H1 (cell line): Measurements from ENCODE around the gene CRYBA4. TPM values are rescaled to one million over a fixed set of nuclear protein-coding genes. Genes with fewer than 3 reads are reported as not detected.

Source experiments
- CTCF ChIA-PET: fragments of 300-600 bp; sonication (Branson Sonifier 250); formaldehyde crosslinking; loops from one replicate; lab custom pipeline; 2021; ENCODE audit not compliant: partially characterized antibody; lab: Charles Lee
- POLR2A ChIA-PET: fragments of 300-600 bp; sonication (Branson Sonifier 250); formaldehyde crosslinking; loops from one replicate; lab custom pipeline; 2021; ENCODE audit warnings: inconsistent platforms; ENCODE audit not compliant: partially characterized antibody; lab: Charles Lee
- DNase-seq, 2 experiments: peaks; one replicate each; pipeline versions ENCODE4 v3.0.0 to v3.0.0-alpha.2; 2010 to 2022; ENCODE audit warnings: low spot score in 2 of 2, low read depth in 1 of 2, mixed read lengths in 1 of 2
- FAIRE-seq: peaks from 2 replicates; lab custom pipeline; 2011; peaks lifted over from hg19 to GRCh38; lab: Jason Lieb, UNC
- H2AFZ ChIP-seq: 2 replicates; pipeline ENCODE4 v1.8.1; 2012; ENCODE audit warnings: low read length, inconsistent platforms
- H2AK5ac ChIP-seq: 2 replicates; pipeline ENCODE4 v1.6.1; 2013; ENCODE audit warnings: low read depth, low read length
- H2BK120ac ChIP-seq: replicated peaks from 2 replicates; pipeline ENCODE3; 2013; ENCODE audit warnings: low read depth, low read length, inconsistent platforms
- H2BK12ac ChIP-seq: 2 replicates; pipeline ENCODE4 v1.6.1; 2013; ENCODE audit warnings: low read depth, low read length
- H2BK15ac ChIP-seq: 2 replicates; pipeline ENCODE4 v1.6.1; 2013; ENCODE audit warnings: low read length
- H2BK20ac ChIP-seq: 2 replicates; pipeline ENCODE4 v1.6.1; 2013; ENCODE audit warnings: low read length
- H2BK5ac ChIP-seq: 2 replicates; pipeline ENCODE4 v1.6.1; 2013; ENCODE audit warnings: low read depth, low read length
- H3K14ac ChIP-seq: 2 replicates; pipeline ENCODE4 v1.6.1; 2013; ENCODE audit warnings: inconsistent platforms; ENCODE audit not compliant: insufficient read length
- H3K18ac ChIP-seq: 2 replicates; pipeline ENCODE4 v1.6.1; 2013; ENCODE audit warnings: low read length; ENCODE audit errors: extremely low read depth
- H3K23ac ChIP-seq: 2 replicates; pipeline ENCODE4 v1.6.1; 2013; ENCODE audit warnings: inconsistent platforms; ENCODE audit not compliant: insufficient read length
- H3K23me2 ChIP-seq: 2 replicates; pipeline ENCODE4 v1.6.1; 2013; ENCODE audit warnings: low read depth, low read length
- H3K27ac ChIP-seq: 2 replicates; pipeline ENCODE4 v1.6.1; 2011; ENCODE audit warnings: low read depth, low read length, inconsistent platforms
- H3K27me3 ChIP-seq, 4 experiments: replicated peaks in 1 of 4; 1 replicate in 1 of 4; 2 replicates in 3 of 4; pipeline versions ENCODE4 v1.6.1 to v1.8.1; 2011 to 2013; ENCODE audit warnings: low read length in 3 of 4, mild to moderate bottlenecking in 3 of 4, inconsistent platforms in 2 of 4, mixed read lengths in 2 of 4, moderate library complexity in 1 of 4; ENCODE audit not compliant: control insufficient read depth in 3 of 4, insufficient read depth in 3 of 4; ENCODE audit errors: extremely low read depth in 1 of 4
- H3K36me3 ChIP-seq, 4 experiments: 2 replicates each; pipeline versions ENCODE4 v1.6.1 to v1.8.1; 2011 to 2013; ENCODE audit warnings: mild to moderate bottlenecking in 4 of 4, low read length in 3 of 4, moderate library complexity in 2 of 4, control low read depth in 1 of 4, inconsistent platforms in 1 of 4; ENCODE audit not compliant: insufficient read depth in 4 of 4, control insufficient read depth in 2 of 4
- H3K4ac ChIP-seq: replicated peaks from 2 replicates; pipeline ENCODE3; 2013; ENCODE audit warnings: low read length, low read depth, mixed read lengths, inconsistent platforms; ENCODE audit not compliant: insufficient read length
- H3K4me1 ChIP-seq, 4 experiments: replicated peaks in 1 of 4; 1 replicate in 1 of 4; 2 replicates in 3 of 4; pipeline versions ENCODE4 v1.6.1 to v1.8.1; 2011 to 2013; ENCODE audit warnings: low read length in 3 of 4, inconsistent platforms in 2 of 4, mixed read lengths in 1 of 4; ENCODE audit not compliant: insufficient read depth in 4 of 4, control insufficient read depth in 3 of 4
- H3K4me2 ChIP-seq, 2 experiments: 2 replicates each; pipeline versions ENCODE4 v1.6.1 to v1.8.1; 2011 to 2013; ENCODE audit warnings: low read depth in 2 of 2, low read length in 2 of 2, control low read depth in 1 of 2, inconsistent platforms in 1 of 2, mild to moderate bottlenecking in 1 of 2; ENCODE audit not compliant: insufficient read depth in 1 of 2
- H3K4me3 ChIP-seq, 4 experiments: fragments of 200-600, 300-600 bp in 1 of 4; sonication (generic), shearing (Covaris generic), sonication (Bioruptor Twin) in 1 of 4; 2 replicates each; pipeline versions ENCODE4 v1.5.1 to v1.8.1; 2011 to 2016; ENCODE audit warnings: low read length in 4 of 4, low read depth in 3 of 4, control low read depth in 2 of 4, inconsistent platforms in 2 of 4, mild to moderate bottlenecking in 2 of 4, mixed read lengths in 1 of 4, moderate library complexity in 1 of 4; ENCODE audit not compliant: insufficient read depth in 2 of 4; ENCODE audit errors: extremely low read depth in 1 of 4
- H3K56ac ChIP-seq: replicated peaks from 2 replicates; pipeline ENCODE3; 2013; ENCODE audit warnings: low read depth, mild to moderate bottlenecking, mixed read lengths, low read length, inconsistent platforms; ENCODE audit not compliant: insufficient read length
- H3K79me1 ChIP-seq: 2 replicates; pipeline ENCODE4 v1.6.1; 2013; ENCODE audit warnings: low read depth, low read length, control low read depth
- H3K79me2 ChIP-seq, 2 experiments: 2 replicates each; pipeline versions ENCODE4 v1.6.1 to v1.8.1; 2012 to 2013; ENCODE audit warnings: low read length in 2 of 2, mild to moderate bottlenecking in 2 of 2, inconsistent platforms in 1 of 2; ENCODE audit not compliant: insufficient read depth in 2 of 2, control insufficient read depth in 1 of 2
- H3K9ac ChIP-seq, 4 experiments: replicated peaks in 1 of 4; 1 replicate in 1 of 4; 2 replicates in 3 of 4; pipeline versions ENCODE4 v1.6.1 to v1.8.1; 2011 to 2013; ENCODE audit warnings: low read depth in 3 of 4, low read length in 3 of 4, control low read depth in 2 of 4, mild to moderate bottlenecking in 2 of 4, moderate library complexity in 2 of 4, inconsistent platforms in 1 of 4; ENCODE audit errors: extremely low read depth in 1 of 4
- H3K9me3 ChIP-seq, 2 experiments: 2 replicates each; pipeline versions ENCODE4 v1.6.1 to v1.8.1; 2012 to 2013; ENCODE audit warnings: mild to moderate bottlenecking in 2 of 2, moderate library complexity in 2 of 2, control low read depth in 1 of 2, inconsistent platforms in 1 of 2, low read depth in 1 of 2, low read length in 1 of 2, mixed read lengths in 1 of 2; ENCODE audit not compliant: insufficient read depth in 2 of 2
- H4K20me1 ChIP-seq, 2 experiments: replicated peaks in 1 of 2; 2 replicates each; pipeline versions ENCODE3 to v1.8.1; 2011 to 2013; ENCODE audit warnings: inconsistent platforms in 2 of 2, low read length in 2 of 2, mild to moderate bottlenecking in 1 of 2; ENCODE audit not compliant: insufficient read depth in 2 of 2, control insufficient read depth in 1 of 2
- H4K5ac ChIP-seq: 2 replicates; pipeline ENCODE4 v1.6.1; 2013; ENCODE audit warnings: low read length, low read depth, mixed read lengths, inconsistent platforms; ENCODE audit not compliant: insufficient read length
- H4K8ac ChIP-seq: 2 replicates; pipeline ENCODE4 v1.8.0; 2013; ENCODE audit warnings: mild to moderate bottlenecking, moderate library complexity, low read length, inconsistent platforms; ENCODE audit not compliant: insufficient read depth; ENCODE audit errors: extremely low read depth
- H4K91ac ChIP-seq: replicated peaks from 2 replicates; pipeline ENCODE3; 2013; ENCODE audit warnings: low read length, mixed read lengths, inconsistent platforms; ENCODE audit not compliant: insufficient read length
- CBX5 ChIP-seq: fragments of 300-800, 300-1000 bp; sonication (generic); IDR thresholded peaks from 2 replicates; pipeline ENCODE4 v1.7.1; 2016; ENCODE audit warnings: antibody characterized with exemption, low read length, low read depth
- EGR1 ChIP-seq: IDR thresholded peaks from 2 replicates; pipeline ENCODE4 v1.6.1; 2011; ENCODE audit warnings: low read depth, low read length, borderline replicate concordance
- GTF2F1 ChIP-seq: IDR thresholded peaks from 2 replicates; pipeline ENCODE4 v1.6.1; 2012; ENCODE audit warnings: low read depth, low read length, improper control_type of control experiment, borderline replicate concordance
- JUN ChIP-seq: IDR thresholded peaks from 2 replicates; pipeline ENCODE4 v1.6.1; 2011; ENCODE audit warnings: low read depth, mild to moderate bottlenecking, improper control_type of control experiment, low read length
- KDM1A ChIP-seq: fragments of 200-600, 300-600 bp; sonication (generic); IDR thresholded peaks from 2 replicates; pipeline ENCODE4 v1.7.1; 2016; ENCODE audit warnings: mild to moderate bottlenecking, low read length, borderline replicate concordance
- RAD21 ChIP-seq, 2 experiments: IDR thresholded peaks in 1 of 2; conservative IDR thresholded peaks in 1 of 2; 2 replicates each; pipeline ENCODE4 v1.6.1; 2011; ENCODE audit warnings: low read depth in 2 of 2, low read length in 2 of 2, improper control_type of control experiment in 1 of 2, inconsistent platforms in 1 of 2, mild to moderate bottlenecking in 1 of 2, moderate library complexity in 1 of 2
- RFX5 ChIP-seq: IDR thresholded peaks from 2 replicates; pipeline ENCODE4 v1.6.1; 2011; ENCODE audit warnings: low read depth, low read length, improper control_type of control experiment, borderline replicate concordance
- SP4 ChIP-seq: IDR thresholded peaks from 2 replicates; pipeline ENCODE4 v1.6.1; 2012; ENCODE audit warnings: low read length, inconsistent platforms
- WGBS, 2 experiments: shearing (Covaris generic) in 1 of 2; methylation state at CpG; one replicate each; pipeline versions ENCODE4 v1.1.6 to v1.1.7; 2013 to 2015; ENCODE audit warnings: low lambda C conversion rate in 2 of 2, mixed read lengths in 2 of 2, inconsistent platforms in 1 of 2, low coverage in 1 of 2, missing lambda C conversion rate in 1 of 2; ENCODE audit not compliant: insufficient replicate concordance in 2 of 2, insufficient coverage in 1 of 2, insufficient read length in 1 of 2; ENCODE audit errors: extremely low coverage in 1 of 2, missing lambda C conversion rate in 1 of 2; 5-methylcytosine and 5-hydroxymethylcytosine counted together
- polyA plus RNA-seq, 7 experiments: library from polyadenylated mRNA; depleted of rRNA in 3 of 7; stranded (reverse) in 5 of 7; unstranded in 2 of 7; fragments of >200 nt in 5 of 7; fragments of 200-250 nt in 2 of 7; gene quantifications; 1 replicate in 5 of 7; 2 replicates in 1 of 7; 4 replicates in 1 of 7; pipeline versions ENCODE4 v1.2.1 to v1.2.3, GENCODE V29; 2011 to 2013; ENCODE audit warnings: missing spikeins in 2 of 7, mixed read lengths in 2 of 7
- total RNA-seq: library from RNA; stranded (reverse); fragmentation: NEBNext Ultra II Directional; extraction: Animal tissue kit (Norgen Biotek cat#: 25700); gene quantifications from 2 replicates; pipeline ENCODE4 v1.2.1, GENCODE V29; 2021

CRYBA4 gene
- total and polyA plus RNA-seq, 2 of the 8 experiments (the other 6 are each of a cell fraction or from before 2014, with no cell fraction given): 0.67 to 3.1 TPM

- no peak overlapping the region for H3K4ac ChIP-seq
- H4K5ac ChIP-seq: no peak overlapping the region
- no peaks in the 10 kb centered on the region for H3K27me3 ChIP-seq
- TF ChIP-seq JUN: no peak
- TF ChIP-seq GTF2F1: no peak
- no peak for TF ChIP-seq RAD21 (IDR thresholded peaks at IDR 0.05 in 1 of 2, conservative IDR thresholded peaks at IDR 0.05 in 1 of 2; ENCODE audit: low read depth in 2 of 2, low read length in 2 of 2)
- TF ChIP-seq EGR1: no peak
- TF ChIP-seq CBX5: no peak
- TF ChIP-seq SP4: no peak
- TF ChIP-seq RFX5: no peak
- TF ChIP-seq KDM1A: no peak
- TF ChIP-seq, all 59 proteins: peak for 0
- Histone ChIP-seq H3K9me3 (no peaks in the 10 kb centered on the region), H3K36me3 (no peaks in the 10 kb centered on the region), H3K79me2 (no peaks in the 10 kb centered on the region), H4K91ac (no peak overlapping the region), H2BK15ac (no peak overlapping the region), H3K27ac (no peak overlapping the region), H3K79me1 (no peaks in the 10 kb centered on the region), H3K56ac (no peak overlapping the region), H3K14ac (no peak overlapping the region), H3K18ac (no peak overlapping the region), H2AFZ (no peak overlapping the region), H2AK5ac (no peak overlapping the region), H2BK120ac (no peak overlapping the region), H4K8ac (no peak overlapping the region), H4K20me1 (no peaks in the 10 kb centered on the region), H2BK12ac (no peak overlapping the region), H3K4me1 (no peaks in the 10 kb centered on the region; a peak in 2 of 7 replicates), H2BK5ac (no peak overlapping the region), H3K23me2 (no peaks in the 10 kb centered on the region), H3K9ac (no peak overlapping the region), H3K4me3 (no peak overlapping the region), H3K4me2 (no peak overlapping the region), H2BK20ac (0 out of 2 replicates have a peak overlapping the region, but pooled peaks have one; percentile 10), H3K23ac (no peak overlapping the region)
- POLR2A ChIA-PET: interaction anchor here (0.9 to 1.7 kb wide), 4 partner anchors 12 to 38 kb away, joined by 3 to 4 read pairs (median 3); no protein-coding TSS in a partner anchor
- WGBS, 2 experiments: 90% methylated on average over 4 of the region's 4 CpGs; no CpG with 5 or more reads in 1 of the 2 experiments
- no peak for FAIRE-seq
- DNase-seq: no peak
- CTCF ChIA-PET: interaction anchor here (0.6 to 1.0 kb wide), 3 partner anchors 12 to 54 kb away, joined by 3 to 4 read pairs (median 3); no protein-coding TSS in a partner anchor
Measured at GRCh38 chr22:26597026-26597425, 24.7 kb upstream of the CRYBA4 start.
